NCI-H2171 treated with DMSO at 0.1 percent for 48 hours (cell line): ENCODE results near the gene SLC4A11.
A peak's percentile ranks its signal among the peaks of the same experiment; 100 is the strongest.

ENCODE experiments used
- DNase-seq: peaks from one replicate; lab custom pipeline; 2025; lab: John Stamatoyannopoulos, UW

The SLC4A11 gene

DNA sequence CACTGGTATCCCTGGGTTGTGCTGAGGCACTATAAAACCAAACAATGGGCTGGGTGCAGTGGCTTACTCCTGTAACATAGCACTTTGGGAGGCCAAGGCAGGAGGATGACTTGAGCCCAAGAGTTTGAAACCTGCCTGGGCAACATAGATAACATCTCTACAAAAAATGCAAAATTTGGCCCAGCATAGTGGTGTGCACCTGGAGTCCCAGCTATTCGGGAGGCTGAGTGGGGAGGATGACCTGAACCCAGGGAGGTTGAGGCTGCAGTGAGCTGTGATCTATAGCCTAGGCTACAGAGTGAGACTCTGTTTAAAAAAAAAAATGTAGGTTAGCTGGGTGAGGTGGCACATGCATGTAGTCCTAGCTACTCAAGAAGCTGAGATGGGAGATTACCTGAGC is 7.7 kb upstream of the SLC4A11 start:
- no peak for DNase-seq

DNA sequence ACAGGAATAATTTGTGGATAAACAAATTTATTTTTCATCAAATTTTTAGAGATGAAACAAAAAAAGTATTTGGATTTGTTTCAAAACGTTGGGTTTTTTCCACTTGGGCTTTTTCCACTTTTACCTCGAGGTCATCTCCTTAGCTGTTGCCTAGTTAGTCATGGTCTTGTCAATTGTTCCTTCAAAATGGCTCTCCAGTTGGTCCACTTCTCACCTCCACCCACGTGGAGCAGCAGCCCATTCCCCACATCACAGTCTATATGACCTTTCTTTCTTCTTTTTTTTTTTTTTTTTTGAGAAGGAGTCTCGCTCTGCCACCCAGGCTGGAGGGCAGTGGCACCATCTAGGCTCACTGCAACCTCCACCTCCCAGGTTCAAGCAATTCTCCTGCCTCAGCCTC is 6.7 kb upstream of the SLC4A11 start:
- no peak for DNase-seq

DNA sequence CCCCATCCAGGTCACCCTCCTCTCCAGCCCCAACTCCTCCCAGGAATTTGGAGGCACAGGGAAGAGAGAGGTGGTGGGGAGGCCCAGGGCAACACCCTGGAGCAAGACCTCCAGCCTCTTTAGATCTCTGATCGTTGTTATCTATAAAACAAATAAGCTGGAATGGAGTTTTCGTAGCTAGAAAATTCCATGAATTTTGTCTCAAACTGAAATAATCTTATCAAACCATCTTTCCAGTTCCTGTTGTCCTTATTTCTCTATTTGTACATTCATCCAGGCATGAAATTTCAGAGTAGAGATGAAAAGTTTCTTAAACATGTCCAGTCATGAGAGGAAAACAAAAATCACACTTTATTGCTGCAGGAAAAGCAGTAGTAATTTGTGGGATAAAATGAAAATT is 6.2 kb upstream of the SLC4A11 start:
- DNase-seq = no peak

DNA sequence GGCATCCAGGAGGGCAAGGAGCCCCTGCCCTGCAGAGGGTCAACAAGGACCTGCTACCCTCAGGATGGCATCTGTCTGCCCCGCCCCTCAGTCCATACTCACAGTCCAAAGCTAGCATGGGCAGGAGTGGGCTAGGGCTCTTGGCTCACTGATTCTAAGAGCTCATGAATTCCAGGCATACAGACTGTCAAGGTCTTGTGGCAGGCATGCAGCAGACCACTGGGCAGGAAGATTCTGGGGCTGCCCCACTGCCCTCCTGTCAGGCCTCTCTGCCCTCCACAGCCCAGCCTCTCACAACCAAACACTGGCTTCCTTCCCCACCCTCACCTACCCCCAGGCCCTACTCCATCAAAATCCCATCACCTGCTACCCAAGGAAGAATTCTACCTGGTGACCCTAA is 5.6 kb upstream of the SLC4A11 start:
- no peak for DNase-seq

DNA sequence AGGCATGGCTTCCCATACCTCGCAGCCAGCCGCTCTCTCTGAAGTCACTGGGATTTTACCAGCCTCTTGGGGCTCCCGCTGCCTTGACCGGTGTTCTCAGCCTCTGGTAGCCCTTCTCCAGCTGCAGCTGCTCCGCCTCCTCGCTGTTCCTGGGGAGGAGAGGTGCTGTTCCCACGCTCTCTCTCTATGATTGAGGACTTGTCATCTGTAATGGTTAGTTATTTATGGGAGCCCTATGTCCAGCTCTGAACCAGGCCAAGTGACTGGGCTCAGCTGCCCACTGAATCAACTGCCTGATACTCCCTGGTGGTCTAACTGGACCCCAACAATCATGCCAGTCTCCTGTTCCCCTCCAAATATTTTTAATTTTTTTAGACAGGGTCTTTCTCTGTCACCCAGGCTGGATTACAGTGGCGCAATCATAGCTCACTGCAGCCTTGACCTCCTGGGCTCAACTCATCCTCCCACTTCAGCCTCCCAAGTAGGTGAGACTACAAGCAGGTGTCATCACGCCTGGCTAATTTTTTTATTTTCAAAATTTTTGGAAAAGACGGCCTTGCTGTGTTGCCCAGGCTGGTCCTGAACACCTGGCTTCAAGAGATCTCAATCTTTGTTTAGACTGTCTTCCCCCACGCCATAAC is 4.8 kb upstream of the SLC4A11 start:
- no peak for DNase-seq

DNA sequence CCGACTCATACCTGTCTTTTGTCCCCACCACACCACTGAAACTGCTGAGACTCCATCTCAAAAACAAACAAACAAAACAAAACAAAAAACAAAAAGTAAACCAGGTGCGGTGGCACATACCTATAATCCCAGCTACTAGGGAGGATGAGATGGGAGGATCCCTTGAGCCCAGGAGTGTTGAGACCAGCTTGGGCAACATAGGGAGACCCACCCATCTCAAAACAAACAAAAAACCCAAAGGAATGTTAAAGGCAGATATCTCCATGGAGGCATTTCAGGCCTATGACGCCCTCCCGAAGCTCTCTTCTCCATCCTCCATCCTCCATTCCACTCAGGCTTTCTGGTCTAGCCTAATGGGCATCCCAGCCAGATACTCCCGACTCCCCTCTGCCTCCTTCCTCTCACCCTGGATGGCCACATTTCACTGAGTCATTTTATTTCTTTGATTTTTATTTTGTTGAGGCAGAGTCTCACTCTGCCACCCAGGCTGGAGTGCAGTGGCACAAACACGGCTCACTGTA is 3.2 kb upstream of the SLC4A11 start:
- DNase-seq = no peak

DNA sequence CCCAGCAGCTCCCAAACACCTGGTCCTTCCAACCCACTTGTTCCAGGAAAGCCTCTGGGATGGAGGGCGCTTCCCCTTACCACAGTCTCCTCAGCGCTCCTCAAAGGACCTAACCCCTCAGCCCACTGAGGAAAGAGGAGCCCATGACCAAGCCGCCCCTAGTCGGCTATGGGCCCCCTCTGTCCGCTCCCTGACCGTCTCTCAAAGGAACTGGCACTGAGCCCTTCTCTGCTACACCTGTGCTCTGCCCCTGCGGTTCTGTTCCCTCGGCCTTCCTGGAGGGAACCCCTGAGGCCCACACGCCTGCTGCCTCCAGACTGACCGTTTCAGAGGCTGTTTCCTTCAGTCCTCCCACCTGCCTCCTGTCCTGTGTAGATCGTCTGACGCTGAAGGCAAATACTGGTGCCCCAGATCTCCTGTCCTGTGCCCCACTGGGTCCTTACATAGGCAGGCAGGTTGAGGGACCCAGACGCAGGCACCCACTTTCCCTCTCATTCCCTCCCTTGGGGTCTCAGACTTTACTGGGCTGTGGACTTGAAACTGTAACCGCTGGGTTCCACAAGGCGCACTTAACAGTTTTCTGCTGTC is 1.9 kb upstream of the SLC4A11 start:
- no peak for DNase-seq

DNA sequence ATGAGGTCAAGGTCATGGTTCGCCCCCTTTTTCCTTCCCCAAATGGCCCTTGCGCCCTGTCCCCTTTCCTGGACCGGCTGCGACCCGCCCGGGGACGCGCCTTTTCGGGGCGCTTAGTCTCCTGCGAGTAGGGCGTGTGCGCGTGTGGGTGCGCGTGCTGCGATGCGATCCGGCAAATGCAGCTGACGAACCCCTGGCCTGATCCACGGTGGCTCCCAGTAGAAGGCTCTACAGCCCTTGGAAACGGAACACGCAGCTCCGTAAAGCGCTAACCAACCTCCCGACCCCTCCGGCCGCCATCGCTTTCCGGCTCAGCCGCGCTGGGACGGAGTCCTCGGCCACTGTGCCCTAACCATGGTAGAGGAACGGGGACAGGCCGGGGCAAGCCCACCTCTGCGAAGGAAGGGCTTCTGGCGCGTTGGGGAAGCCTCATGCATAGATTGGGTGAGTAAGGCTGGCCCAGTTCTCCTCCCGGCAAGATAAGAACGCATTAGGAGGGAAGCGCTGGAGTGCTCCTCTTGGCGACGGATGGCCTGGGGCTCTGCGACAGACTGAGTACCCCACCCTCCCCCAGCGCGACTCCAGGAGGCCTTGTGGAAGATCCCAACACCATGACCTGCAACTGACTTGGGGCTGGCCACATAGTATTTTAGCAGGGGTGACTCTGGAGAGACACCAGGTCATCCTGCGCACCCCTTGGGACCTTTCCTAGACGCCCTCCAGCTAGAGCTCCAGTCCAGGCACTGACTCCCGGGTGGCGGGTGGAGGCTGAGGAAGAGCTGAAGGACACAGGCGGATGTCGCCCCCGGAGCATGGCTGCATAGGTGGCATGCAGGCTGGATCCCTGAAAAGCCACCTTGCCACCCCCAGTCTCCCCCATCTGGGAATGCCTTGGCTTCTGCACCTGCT is 1.1 kb upstream of the SLC4A11 start:
- DNase-seq = no peak

DNA sequence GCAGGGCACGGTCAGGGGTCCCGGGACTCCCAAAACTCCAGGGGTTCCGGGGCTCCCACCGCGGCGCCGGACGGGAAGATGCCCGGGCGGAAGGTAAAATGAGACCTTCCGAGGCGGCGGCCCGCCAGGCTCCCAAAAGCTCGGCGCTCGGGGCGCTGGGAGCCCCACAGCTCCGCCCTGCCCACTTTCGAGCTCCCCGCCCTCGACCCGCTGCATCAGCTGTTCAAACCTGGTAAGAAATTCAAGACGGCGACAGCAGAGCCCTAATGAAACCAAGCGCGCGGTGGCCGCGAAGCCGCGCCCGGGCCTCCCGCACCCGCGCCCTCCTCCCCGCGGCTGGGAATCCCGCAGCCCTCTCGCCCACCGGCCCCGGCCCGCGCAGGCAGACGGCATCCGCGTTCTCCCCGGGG is 369 bp downstream of the SLC4A11 start:
- DNase-seq = peak; percentile 52

DNA sequence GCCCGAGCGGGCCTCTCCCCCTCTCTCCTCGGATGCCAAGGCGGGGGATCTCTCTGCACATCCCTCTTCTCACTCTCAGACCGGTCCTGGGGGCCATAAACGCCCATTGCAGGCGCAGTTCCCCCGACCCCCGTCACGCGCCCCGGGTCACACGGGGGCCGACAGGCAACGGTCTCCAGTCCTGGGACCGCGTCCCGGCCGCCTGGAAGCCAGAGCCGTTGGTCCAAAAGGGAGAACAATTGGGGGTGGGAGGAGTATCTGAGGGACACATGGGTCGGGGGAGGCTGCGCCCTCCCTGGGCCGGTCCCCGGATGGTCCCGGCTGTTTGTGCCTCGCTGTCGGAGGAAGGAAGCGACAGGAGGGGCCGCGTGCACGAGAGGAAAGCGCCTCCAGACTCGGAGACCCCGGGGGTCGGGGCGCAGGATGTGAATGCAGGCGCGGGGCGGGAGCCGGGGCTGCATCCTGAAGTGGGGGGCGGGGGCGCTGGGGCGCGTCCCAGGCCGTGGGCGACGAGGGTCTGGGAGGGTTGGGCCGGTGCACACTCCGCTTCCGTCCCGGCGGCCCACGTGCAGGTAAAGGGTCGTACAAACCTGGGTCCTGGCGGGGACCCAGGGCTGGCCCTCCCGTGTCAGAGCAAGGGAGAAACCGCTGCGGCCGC is 903 bp downstream of the SLC4A11 start:
- no peak for DNase-seq

DNA sequence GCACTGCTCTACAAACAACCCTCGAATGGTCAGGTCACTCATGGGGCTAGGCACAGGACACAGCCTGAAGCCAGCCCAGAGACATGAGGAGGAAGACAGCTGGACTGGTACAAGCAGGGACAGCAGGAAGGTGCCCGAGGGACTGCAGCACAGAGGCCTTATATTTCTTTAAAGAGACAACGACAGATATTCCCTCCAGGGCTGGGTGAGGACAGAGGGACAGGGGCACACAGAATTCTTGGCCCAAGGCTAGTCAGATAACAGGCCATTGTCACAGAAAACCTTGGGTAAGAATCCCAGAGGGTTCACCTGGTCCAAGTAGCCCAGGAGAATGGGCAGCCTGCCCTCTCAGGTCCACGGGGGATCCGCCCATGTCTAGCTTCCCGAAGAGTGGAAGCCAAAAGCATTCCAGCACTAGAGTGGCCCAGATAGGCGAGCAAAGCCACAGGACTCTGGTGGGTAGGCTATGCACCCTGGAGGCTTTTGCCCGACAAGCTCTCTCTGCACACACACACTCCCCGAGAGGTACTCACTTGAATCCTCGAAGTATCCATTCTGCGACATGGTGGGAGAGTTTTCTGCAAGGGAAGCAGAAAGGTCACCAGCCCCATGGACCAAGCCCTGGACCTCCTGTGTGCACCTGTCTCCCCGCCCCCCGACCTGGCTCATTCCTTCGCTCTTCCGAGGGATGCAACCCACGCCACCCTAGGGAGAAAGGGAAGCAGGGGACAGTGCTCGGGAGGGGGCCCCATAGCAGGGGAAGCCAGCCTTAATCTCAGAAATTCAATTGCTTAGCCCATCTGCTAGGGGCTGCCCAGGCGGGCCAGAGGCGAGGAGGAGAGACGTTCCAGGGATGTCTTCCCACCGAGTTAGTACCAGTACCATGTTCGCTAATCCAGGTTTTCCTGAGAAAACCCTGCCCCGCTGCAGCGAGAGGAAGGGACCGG is 1.7 kb downstream of the SLC4A11 start:
- no peak for DNase-seq

DNA sequence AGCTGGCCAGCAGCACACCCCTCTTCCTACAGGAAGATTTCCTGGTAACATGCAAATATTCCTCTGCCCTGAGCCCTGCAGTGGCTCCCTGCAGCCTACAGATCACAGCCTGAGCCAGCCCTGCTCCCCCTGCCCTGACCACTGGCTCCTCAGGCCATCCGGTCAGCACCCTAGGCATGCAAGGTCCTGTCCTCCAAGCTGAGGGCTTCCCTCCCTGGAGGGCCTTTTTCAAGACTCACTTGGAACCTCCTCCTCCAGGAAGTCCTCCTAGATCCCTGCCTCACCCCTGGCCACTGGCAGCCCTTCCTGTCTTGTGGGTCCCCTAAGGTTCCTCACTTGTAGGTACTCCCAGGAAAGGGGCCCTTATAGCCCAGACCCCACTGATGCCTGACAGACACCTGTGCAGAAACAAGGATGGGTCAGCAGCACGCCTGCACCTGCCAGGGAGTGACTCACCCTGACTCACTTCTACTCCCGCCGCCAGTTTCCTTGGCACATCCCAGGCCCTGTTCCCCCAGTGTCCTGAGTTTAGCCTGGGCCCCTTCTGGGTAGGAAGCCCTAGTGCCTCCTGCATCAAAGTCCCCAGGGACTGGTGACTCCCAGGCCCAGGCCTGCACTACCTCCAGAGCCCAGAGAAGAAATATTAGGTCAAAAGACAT is 3.2 kb downstream of the SLC4A11 start:
- no peak for DNase-seq

DNA sequence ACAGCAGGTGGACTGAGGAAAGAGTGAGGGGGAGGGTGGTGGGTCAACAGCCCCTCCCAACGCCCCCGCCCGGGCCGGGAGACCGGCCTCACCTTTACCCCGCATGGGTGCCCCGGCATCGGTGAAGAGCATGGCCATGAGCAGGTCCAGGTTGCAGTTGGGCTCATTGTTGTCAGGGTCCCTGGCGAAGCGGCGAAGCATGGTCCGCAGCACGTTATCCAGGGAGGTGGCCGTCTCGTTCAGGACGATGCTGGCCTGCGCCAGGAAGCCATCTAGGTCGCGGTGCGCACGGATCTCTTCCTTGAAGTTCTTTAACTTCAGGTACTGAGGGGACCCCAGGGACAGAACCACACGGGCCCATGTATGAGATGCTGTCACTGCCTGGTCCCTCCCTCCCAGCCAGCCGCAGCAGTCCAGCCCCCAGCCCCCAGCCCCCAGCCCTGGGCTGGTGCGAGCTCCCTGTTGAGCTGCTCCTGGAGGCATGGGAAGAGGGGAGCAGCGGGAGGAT is 4.9 kb downstream of the SLC4A11 start:
- no peak for DNase-seq

DNA sequence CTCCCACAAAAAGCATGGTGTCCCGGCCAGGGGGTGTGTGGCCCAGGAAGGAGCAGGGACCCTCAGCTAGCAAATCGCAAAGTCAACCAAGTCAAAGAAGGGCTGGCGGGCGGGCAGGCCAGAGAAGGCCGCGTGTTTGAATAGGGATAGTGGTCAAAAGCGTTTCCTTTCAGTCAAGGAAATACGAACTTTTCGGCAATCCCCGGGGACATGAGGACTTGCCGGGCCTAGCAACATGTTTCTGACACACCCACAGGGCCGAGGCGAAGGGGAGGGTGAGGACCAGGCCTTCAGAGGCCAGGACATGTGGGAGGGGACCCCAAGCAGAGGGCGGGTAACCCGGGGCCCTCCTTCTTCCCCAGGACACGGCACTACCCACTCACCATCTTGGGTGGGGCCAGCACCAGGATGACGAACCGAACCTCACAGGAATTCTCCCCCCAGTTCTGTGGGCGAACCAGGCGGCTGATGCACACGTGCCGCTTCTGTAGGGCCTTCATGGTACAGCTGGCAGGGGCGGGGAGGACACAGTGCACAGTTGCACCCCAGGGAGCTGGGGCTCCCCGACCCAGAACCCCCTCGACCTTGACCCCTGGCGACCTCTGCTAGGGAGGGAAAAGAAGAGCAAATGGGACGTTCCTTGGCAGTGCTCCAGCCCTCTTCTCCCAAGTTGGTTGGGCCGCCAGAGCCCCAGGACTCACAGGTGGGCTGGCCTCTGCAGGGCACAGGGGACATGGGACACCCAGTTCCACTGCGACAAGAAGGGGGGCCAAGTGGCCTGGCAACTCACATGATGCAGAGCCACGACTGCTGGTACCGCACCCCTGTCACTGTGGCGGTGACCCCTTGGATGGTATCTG is 5.6 kb downstream of the SLC4A11 start:
- DNase-seq = no peak

DNA sequence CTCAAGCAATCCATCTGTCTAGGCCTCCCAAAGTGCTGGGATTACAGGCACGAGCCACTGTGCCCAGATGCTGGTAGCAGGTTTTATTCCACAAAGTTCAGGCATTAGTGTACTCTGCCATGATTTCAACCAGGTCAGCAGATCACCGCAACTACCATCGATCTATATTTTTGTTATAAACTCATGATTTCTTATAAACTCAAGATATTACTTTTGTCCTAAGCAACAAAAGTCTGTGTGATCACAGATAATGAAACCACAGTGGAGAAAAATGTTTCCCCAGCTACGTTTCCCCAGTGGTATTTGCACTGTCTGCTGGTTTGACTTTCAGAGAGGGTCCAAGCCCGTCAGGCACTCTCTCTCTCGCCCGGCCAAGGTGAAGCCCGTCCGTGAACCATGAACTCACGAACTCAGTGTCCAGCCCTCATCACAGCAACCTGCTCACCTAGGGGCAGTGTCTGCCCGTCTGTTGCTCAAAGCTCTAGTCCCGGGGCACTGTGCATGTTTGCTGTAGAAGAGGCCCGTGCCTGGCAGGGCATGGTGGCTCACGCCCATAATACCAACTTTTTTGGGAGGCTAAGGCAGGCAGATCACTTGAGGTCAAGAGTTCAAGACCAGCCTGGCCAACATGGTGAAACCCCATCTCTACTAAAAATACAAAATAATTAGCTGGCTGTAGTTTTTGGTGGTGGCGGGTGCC is 7.0 kb downstream of the SLC4A11 start:
- DNase-seq = no peak

DNA sequence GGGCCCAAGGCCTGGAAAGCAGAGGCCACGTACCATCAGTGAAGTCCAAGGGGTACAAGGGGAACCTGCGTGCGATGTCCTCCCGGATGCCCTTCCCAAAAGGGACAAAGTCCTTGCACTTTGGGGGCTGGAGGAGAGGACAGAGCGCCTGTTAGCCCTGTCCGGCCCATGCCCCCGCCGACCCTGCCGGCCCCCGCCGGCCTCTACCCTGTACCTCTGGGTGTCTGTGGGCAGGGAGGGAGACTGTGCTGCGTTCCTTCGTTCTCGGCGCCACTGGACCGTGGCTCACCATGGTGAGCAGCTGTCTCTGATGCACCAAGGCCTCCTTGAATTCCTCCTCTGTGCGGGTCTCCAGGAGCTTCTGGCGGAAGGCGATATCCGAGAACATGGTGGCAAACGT is 7.9 kb downstream of the SLC4A11 start:
- no peak for DNase-seq

DNA sequence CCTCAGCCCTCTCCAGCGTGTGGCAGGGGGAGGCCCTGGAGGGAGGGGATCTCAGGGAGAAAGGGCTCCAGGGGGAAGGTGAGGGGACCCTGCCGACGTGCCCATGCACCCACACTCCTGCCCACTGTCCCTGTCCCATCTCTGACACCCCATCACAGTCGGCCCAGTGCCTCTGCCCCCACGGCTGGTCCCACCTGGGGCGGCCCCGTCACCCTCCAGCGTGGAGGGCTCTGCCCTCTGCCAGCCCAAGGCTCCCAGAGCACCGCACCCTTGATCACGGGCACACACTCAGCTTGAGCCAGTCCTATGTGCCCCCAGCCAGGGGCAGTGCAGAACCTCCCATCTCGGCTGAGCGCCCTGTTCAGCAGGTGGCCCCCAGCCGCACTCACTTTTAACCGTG is 9.2 kb downstream of the SLC4A11 start:
- no peak for DNase-seq

DNA sequence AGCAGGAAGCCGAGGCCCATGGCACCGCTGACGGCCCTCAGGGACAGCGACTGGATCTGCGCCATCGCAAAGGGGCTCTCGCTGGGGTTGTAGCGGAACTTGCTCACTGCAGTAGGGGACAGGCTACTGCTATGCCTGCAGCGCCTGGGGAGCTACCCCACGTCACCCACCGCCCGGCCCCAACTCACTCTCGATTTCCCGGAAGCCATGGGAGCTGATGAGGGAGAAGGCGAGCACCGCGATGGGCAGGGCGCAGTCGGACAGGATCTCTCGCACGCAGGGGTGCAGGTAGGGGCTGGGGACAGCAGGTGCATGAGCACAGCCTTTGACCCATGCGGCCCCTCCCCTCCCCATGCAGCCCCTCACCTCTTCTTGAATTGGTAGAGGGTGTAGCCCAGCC is 9.8 kb downstream of the SLC4A11 start:
- DNase-seq = no peak

DNA sequence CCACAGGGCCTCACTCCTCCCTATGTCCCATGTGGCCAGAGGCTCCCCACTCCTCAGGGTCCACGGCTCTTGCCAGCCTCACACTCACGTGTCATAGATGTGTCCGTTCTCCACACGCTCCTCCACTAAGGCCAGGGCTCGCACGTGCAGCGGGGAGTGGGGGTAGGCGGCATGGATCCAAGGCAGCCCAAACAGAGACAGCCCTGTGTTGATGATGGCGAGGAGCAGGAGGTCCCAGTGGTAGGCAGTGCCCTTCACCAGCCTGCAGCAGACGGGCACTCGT is 10.3 kb downstream of the SLC4A11 start:
- no peak for DNase-seq
